Panc1 (cell line): Measurements from ENCODE around the gene S100A1. TPM values are rescaled to one million over a fixed set of nuclear protein-coding genes. Genes with fewer than 3 reads are reported as not detected.

Experiments used
- ATAC-seq: fragments of 200-7000 bp; cut with Tn5 transposase; 2 replicates; pipeline ENCODE4 v1.9.1; 2020; ENCODE audit warnings: mild to moderate bottlenecking, moderate library complexity
- BruUV-seq: library from RNA; stranded (reverse); fragments of 400-500 nt; replicated peaks from 2 replicates; lab custom pipeline; 2021; lab: Mats Ljungman, UMichigan
- CTCF ChIA-PET: fragments of 300-600 bp; sonication (Branson Sonifier 250); formaldehyde crosslinking; loops from one replicate; lab custom pipeline; 2022; ENCODE audit warnings: antibody characterized with exemption; lab: Charles Lee
- POLR2A ChIA-PET: fragments of 300-600 bp; sonication (Branson Sonifier 250); formaldehyde crosslinking; loops from one replicate; lab custom pipeline; 2022; ENCODE audit warnings: antibody characterized with exemption; lab: Charles Lee
- DNase-seq: peaks from one replicate; pipeline ENCODE4 v3.0.0-alpha.2; 2010; ENCODE audit warnings: low read depth, low spot score
- H3K27ac ChIP-seq: 2 replicates; pipeline ENCODE4 v1.5.1; 2011; ENCODE audit warnings: mild to moderate bottlenecking, low read length, inconsistent platforms
- H3K27me3 ChIP-seq: fragments of 200-500 bp; sonication (Bioruptor generic); 2 replicates; pipeline ENCODE4 v1.6.0; 2014; ENCODE audit warnings: low read length, inconsistent platforms; ENCODE audit not compliant: control insufficient read depth, insufficient read depth
- H3K36me3 ChIP-seq: fragments of 200-500 bp; sonication (Bioruptor generic); 2 replicates; pipeline ENCODE4 v1.5.1; 2014; ENCODE audit warnings: inconsistent platforms, mild to moderate bottlenecking, low read length, moderate library complexity; ENCODE audit not compliant: control insufficient read depth, insufficient read depth
- H3K4me1 ChIP-seq: 2 replicates; pipeline ENCODE4 v1.5.1; 2011; ENCODE audit warnings: inconsistent platforms, mild to moderate bottlenecking, low read length, moderate library complexity; ENCODE audit not compliant: control insufficient read depth, insufficient read depth
- H3K4me3 ChIP-seq, 2 experiments: 2 replicates each; pipeline ENCODE4 v1.5.1; 2011 to 2012; ENCODE audit warnings: low read depth in 2 of 2, low read length in 2 of 2, mild to moderate bottlenecking in 2 of 2, inconsistent platforms in 1 of 2, moderate library complexity in 1 of 2
- H3K9me3 ChIP-seq: fragments of 200-500 bp; sonication (Bioruptor generic); 2 replicates; pipeline ENCODE4 v1.5.1; 2014; ENCODE audit warnings: low read depth, mild to moderate bottlenecking, inconsistent platforms, low read length, moderate library complexity; ENCODE audit not compliant: control insufficient read depth, insufficient read depth
- POLR2AphosphoS5 ChIP-seq: IDR thresholded peaks from 2 replicates; pipeline ENCODE4 v1.6.1; 2012; ENCODE audit warnings: mild to moderate bottlenecking, low read depth, low read length, moderate library complexity
- REST ChIP-seq, 2 experiments: IDR thresholded peaks; 2 replicates each; pipeline ENCODE4 v1.6.1; 2011 to 2012; ENCODE audit warnings: low read depth in 2 of 2, control low read depth in 1 of 2, low read length in 1 of 2, mild to moderate bottlenecking in 1 of 2, moderate library complexity in 1 of 2; ENCODE audit not compliant: insufficient read depth in 1 of 2
- SIN3A ChIP-seq: IDR thresholded peaks from 2 replicates; pipeline ENCODE4 v1.6.1; 2012; ENCODE audit warnings: low read depth, mild to moderate bottlenecking, low read length, moderate library complexity, borderline replicate concordance; ENCODE audit not compliant: insufficient read depth
- TCF7L2 ChIP-seq: IDR thresholded peaks from 2 replicates; pipeline ENCODE4 v1.6.1; 2011; ENCODE audit warnings: mild to moderate bottlenecking, low read depth, low read length, inconsistent platforms
- in situ Hi-C: cut with HindIII; loops from 2 replicates; pipeline ENCODE4 v1.10.0; 2016; ENCODE audit warnings: low sequenced_read_pairs, low pct_unique_long_range_greater_than_20kb
- intact Hi-C: fragments of 100-400 bp; cut with micrococcal nuclease; formaldehyde crosslinking; loops from one replicate; pipeline ENCODE4 v1.10.0; 2022; ENCODE audit not compliant: unreplicated experiment
- total RNA-seq: library from RNA; stranded (reverse); gene quantifications from one replicate; pipeline ENCODE4 v1.2.1, GENCODE V29; 2021; ENCODE audit not compliant: unreplicated experiment
- TF ChIP-seq, protein P1 (sequence below): fragments of 450-650 bp; IDR thresholded peaks from 2 replicates; pipeline ENCODE4 v1.5.1; 2017; ENCODE audit warnings: mild to moderate bottlenecking

S100A1 gene
- total RNA-seq, 1 experiment from 2014 or later, result 2.9 TPM

GRCh38 chr1:153624965-153625611, 3.1 kb upstream of the S100A1 start:
- no peaks in the 10 kb centered on the region for H3K9me3 ChIP-seq
- peaks cover 27% of the 10 kb centered on the region for H3K4me1 ChIP-seq
- H3K4me3 ChIP-seq, result no peak overlapping the region
- no peak overlapping the region for H3K27ac ChIP-seq
- BruUV-seq, result TSS peak; percentile 57
- POLR2A ChIA-PET, result interaction anchor here (0.6 kb wide), 1 partner anchor 77 kb away, joined by 3 read pairs; no protein-coding TSS in a partner anchor
- no peak for DNase-seq
- no peak for ATAC-seq
- intact Hi-C loops (no loop called here), in situ Hi-C loops (loop anchor here (25.0 kb wide), 1 partner anchor 263 kb away; the partner anchor contains the start of gene S100A9)
- CTCF ChIA-PET, result no interaction called here
- H3K27me3 ChIP-seq, result no peaks in the 10 kb centered on the region
- no peaks in the 10 kb centered on the region for H3K36me3 ChIP-seq
- TF ChIP-seq SIN3A, result no peak
- no peak for TF ChIP-seq POLR2AphosphoS5
- TF ChIP-seq, protein P1, sequence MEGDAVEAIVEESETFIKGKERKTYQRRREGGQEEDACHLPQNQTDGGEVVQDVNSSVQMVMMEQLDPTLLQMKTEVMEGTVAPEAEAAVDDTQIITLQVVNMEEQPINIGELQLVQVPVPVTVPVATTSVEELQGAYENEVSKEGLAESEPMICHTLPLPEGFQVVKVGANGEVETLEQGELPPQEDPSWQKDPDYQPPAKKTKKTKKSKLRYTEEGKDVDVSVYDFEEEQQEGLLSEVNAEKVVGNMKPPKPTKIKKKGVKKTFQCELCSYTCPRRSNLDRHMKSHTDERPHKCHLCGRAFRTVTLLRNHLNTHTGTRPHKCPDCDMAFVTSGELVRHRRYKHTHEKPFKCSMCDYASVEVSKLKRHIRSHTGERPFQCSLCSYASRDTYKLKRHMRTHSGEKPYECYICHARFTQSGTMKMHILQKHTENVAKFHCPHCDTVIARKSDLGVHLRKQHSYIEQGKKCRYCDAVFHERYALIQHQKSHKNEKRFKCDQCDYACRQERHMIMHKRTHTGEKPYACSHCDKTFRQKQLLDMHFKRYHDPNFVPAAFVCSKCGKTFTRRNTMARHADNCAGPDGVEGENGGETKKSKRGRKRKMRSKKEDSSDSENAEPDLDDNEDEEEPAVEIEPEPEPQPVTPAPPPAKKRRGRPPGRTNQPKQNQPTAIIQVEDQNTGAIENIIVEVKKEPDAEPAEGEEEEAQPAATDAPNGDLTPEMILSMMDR, result no peak
- no peak for TF ChIP-seq TCF7L2
- TF ChIP-seq REST (IDR thresholded peaks at IDR 0.05; ENCODE audit: insufficient read depth in 1 of 2, low read depth in 2 of 2, low read length in 1 of 2), result no peak

DNA sequence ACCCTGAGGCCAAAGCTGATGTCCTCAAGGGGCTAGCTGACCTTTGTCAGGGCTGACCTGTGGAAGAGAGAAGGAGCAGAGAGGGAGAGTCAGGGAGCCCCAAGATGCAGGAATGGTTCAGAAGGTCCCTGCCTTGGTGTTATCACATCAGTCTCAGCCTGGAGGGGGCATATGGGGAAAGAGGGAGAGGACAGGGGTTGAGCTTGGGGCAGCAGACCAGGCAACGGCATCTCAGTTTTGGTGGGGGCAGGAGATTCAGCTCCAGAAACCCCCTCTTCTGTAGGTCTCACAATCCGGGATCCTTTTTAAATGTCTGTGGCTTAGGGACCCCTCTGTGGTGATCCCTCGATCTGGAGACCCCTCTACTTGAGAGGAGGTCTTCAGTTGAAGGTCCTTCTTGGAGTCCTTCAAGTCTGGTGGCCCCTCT, 1.7 kb upstream of the S100A1 start:
- Histone ChIP-seq H3K36me3 (no peaks in the 10 kb centered on the region), H3K9me3 (no peaks in the 10 kb centered on the region), H3K4me1 (peaks cover 33% of the 10 kb centered on the region), H3K27ac (peak overlapping the region; percentile 92), H3K4me3 (peak overlapping the region; percentile 53 to 79), H3K27me3 (no peaks in the 10 kb centered on the region)
- TF ChIP-seq SIN3A (no peak), REST (IDR thresholded peaks at IDR 0.05; ENCODE audit: insufficient read depth in 1 of 2, low read depth in 2 of 2, low read length in 1 of 2) (no peak), POLR2AphosphoS5 (no peak), TCF7L2 (no peak)
- TF ChIP-seq, protein P1, result no peak
- no peak for DNase-seq
- ChIA-PET CTCF (interaction anchor here (0.6 to 1.5 kb wide), 4 partner anchors 9 to 116 kb away, joined by 3 to 12 read pairs (median 6); no protein-coding TSS in a partner anchor), POLR2A (no interaction called here)
- intact Hi-C loops (no loop called here), in situ Hi-C loops (no loop called here)
- BruUV-seq, result no TSS peak
- no peak for ATAC-seq
